ENCODE data around the gene KCNK10. TPM values are rescaled to one million over a fixed set of nuclear protein-coding genes. Genes with fewer than 3 reads are reported as not detected.

Gene KCNK10
- polyA plus RNA-seq, 1 of the 3 experiments (the other 2 are of a cell fraction) = not detected

DNA sequence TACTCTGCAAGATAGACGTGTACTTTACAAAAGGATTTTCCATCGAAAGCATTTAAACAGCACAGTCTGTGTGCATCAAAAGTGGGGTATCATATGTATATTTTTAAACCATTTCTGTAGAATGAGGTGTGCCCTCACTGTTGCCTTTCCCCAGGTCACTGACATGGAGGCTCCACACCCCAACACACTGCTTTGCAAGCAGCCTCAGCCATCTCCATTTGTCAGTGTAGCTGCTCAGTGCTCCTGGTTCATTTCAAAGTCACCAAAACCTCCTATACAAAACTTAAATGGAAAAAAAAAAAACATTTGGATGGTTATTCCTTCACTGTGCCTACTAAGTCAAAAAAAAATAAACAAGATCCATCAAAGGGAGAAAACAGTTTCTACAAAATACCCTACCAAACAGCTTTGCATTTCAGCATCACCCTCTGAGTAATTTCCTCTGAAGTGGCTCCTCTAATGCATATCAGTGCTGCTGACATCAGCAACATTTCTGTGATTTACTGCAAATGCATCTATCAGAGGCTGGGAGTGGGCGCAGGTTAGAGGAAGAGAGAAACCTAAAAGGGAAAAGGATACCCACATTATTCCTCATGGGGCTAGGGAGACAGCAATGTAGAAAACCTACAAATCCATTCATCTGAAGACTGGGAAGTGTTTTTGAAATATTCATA, 46.0 kb downstream of the KCNK10 start:
- no peak for DNase-seq
- ChIA-PET POLR2A (no interaction called here), CTCF (interaction anchor here (0.7 kb wide), 1 partner anchor 87 kb away, joined by 3 read pairs; no protein-coding TSS in a partner anchor)
- H3K36me3 ChIP-seq (replicated peaks in 1 of 2; ENCODE audit: control insufficient read depth in 1 of 2, insufficient read depth in 2 of 2, low read length in 1 of 2) = no peaks in the 10 kb centered on the region
- H4K20me1 ChIP-seq (ENCODE audit: insufficient read depth) = no peaks in the 10 kb centered on the region
- H3K79me2 ChIP-seq (ENCODE audit: insufficient read depth) = no peaks in the 10 kb centered on the region
- TF ChIP-seq GABPA (IDR thresholded peaks at IDR 0.05; ENCODE audit: low read depth) = no peak
- no peak for TF ChIP-seq POLR2AphosphoS5 (IDR thresholded peaks at IDR 0.05; ENCODE audit: low read depth, low read length)
- TF ChIP-seq JUND (IDR thresholded peaks at IDR 0.05) = no peak
- TF ChIP-seq RXRA (IDR thresholded peaks at IDR 0.05; ENCODE audit: borderline replicate concordance, low read depth) = no peak
- no peak for TF ChIP-seq NFIC (IDR thresholded peaks at IDR 0.05; ENCODE audit: borderline replicate concordance)
- TF ChIP-seq FOXM1 (IDR thresholded peaks at IDR 0.05; ENCODE audit: low read depth) = no peak
- no peak for TF ChIP-seq RFX5 (IDR thresholded peaks at IDR 0.05; ENCODE audit: low read length)
- no peak for TF ChIP-seq TAF1 (IDR thresholded peaks at IDR 0.05; ENCODE audit: borderline replicate concordance, low read depth, low read length)
- TF ChIP-seq SIN3A (IDR thresholded peaks at IDR 0.05; ENCODE audit: borderline replicate concordance, low read depth, low read length) = no peak
- TF ChIP-seq RCOR1 (IDR thresholded peaks at IDR 0.05; ENCODE audit: low read length) = no peak
- TF ChIP-seq CHD2 (IDR thresholded peaks at IDR 0.05; ENCODE audit: low read length, partially characterized antibody) = no peak
- TF ChIP-seq MEF2A (IDR thresholded peaks at IDR 0.05; ENCODE audit: borderline replicate concordance, low read depth) = no peak
- TF ChIP-seq NRF1 (IDR thresholded peaks at IDR 0.05; ENCODE audit: low read depth, low read length) = no peak
- TF ChIP-seq, protein P1, sequence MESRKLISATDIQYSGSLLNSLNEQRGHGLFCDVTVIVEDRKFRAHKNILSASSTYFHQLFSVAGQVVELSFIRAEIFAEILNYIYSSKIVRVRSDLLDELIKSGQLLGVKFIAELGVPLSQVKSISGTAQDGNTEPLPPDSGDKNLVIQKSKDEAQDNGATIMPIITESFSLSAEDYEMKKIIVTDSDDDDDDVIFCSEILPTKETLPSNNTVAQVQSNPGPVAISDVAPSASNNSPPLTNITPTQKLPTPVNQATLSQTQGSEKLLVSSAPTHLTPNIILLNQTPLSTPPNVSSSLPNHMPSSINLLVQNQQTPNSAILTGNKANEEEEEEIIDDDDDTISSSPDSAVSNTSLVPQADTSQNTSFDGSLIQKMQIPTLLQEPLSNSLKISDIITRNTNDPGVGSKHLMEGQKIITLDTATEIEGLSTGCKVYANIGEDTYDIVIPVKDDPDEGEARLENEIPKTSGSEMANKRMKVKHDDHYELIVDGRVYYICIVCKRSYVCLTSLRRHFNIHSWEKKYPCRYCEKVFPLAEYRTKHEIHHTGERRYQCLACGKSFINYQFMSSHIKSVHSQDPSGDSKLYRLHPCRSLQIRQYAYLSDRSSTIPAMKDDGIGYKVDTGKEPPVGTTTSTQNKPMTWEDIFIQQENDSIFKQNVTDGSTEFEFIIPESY (IDR thresholded peaks at IDR 0.05; ENCODE audit: borderline replicate concordance, low read depth) = no peak
- TF ChIP-seq TCF12 (IDR thresholded peaks at IDR 0.05) = no peak
- TF ChIP-seq, protein P2, sequence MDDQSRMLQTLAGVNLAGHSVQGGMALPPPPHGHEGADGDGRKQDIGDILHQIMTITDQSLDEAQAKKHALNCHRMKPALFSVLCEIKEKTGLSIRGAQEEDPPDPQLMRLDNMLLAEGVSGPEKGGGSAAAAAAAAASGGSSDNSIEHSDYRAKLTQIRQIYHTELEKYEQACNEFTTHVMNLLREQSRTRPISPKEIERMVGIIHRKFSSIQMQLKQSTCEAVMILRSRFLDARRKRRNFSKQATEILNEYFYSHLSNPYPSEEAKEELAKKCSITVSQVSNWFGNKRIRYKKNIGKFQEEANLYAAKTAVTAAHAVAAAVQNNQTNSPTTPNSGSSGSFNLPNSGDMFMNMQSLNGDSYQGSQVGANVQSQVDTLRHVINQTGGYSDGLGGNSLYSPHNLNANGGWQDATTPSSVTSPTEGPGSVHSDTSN (IDR thresholded peaks at IDR 0.05) = no peak
- TF ChIP-seq, protein P3, sequence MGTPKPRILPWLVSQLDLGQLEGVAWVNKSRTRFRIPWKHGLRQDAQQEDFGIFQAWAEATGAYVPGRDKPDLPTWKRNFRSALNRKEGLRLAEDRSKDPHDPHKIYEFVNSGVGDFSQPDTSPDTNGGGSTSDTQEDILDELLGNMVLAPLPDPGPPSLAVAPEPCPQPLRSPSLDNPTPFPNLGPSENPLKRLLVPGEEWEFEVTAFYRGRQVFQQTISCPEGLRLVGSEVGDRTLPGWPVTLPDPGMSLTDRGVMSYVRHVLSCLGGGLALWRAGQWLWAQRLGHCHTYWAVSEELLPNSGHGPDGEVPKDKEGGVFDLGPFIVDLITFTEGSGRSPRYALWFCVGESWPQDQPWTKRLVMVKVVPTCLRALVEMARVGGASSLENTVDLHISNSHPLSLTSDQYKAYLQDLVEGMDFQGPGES (IDR thresholded peaks at IDR 0.05; ENCODE audit: low read depth, low read length) = no peak
- TF ChIP-seq, protein P4, sequence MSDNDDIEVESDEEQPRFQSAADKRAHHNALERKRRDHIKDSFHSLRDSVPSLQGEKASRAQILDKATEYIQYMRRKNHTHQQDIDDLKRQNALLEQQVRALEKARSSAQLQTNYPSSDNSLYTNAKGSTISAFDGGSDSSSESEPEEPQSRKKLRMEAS (IDR thresholded peaks at IDR 0.05; ENCODE audit: low read depth) = no peak
- no peak for TF ChIP-seq SMC3 (IDR thresholded peaks at IDR 0.05; ENCODE audit: low read depth, low read length)
- TF ChIP-seq YY1 (IDR thresholded peaks at IDR 0.05; ENCODE audit: low read depth) = no peak
- H3K4me1 ChIP-seq (ENCODE audit: control insufficient read depth in 1 of 2, insufficient read depth in 2 of 2, low read depth in 1 of 2, low read length in 1 of 2) = no peaks in the 10 kb centered on the region
- no peak overlapping the region for H3K4me3 ChIP-seq (ENCODE audit: low read depth in 2 of 2, low read length in 1 of 2)
- no peak overlapping the region for H3K4me2 ChIP-seq
- H2AFZ ChIP-seq (ENCODE audit: low read depth) = no peak overlapping the region
- H3K9ac ChIP-seq = no peak overlapping the region
- no peaks in the 10 kb centered on the region for H3F3A ChIP-seq (replicated peaks; ENCODE audit: insufficient read depth)
- WGBS (ENCODE audit: low lambda C conversion rate) = 30% methylated on average over 3 of the region's 3 CpGs
- no peak overlapping the region for H3K27ac ChIP-seq (ENCODE audit: low read depth in 2 of 2, low read length in 1 of 2)
- H3K27me3 ChIP-seq (ENCODE audit: insufficient read depth) = no peaks in the 10 kb centered on the region
- no peaks in the 10 kb centered on the region for H3K9me2 ChIP-seq
- H3K9me3 ChIP-seq = no peaks in the 10 kb centered on the region

Data from SK-N-SH (cell line).